Renal pelvis (tissue), 12 donors: Measurements from ENCODE around the gene RSPO1. TPM values are rescaled to one million over a fixed set of nuclear protein-coding genes. Genes with fewer than 3 reads are reported as not detected.
"Not testable (repeated sequence)": the region's sequence is repeated elsewhere in the genome, so short reads cannot be mapped to it uniquely, and the experiment has no call there.

ENCODE experiments used
- DNase-seq: peaks from one replicate; pipeline ENCODE4 v3.0.0-alpha.2; 2013
- long read RNA-seq, 16 experiments: transcript quantifications; one replicate each; lab custom pipeline, GENCODE V29; 2026
- polyA plus RNA-seq, 3 donors: library from polyadenylated mRNA; unstranded; fragments of 120-200 nt; gene quantifications; one replicate each; pipeline ENCODE4 v1.2.1, GENCODE V29; 2013; ENCODE audit not compliant: insufficient read length in 3 of 3

Gene RSPO1, protein sequence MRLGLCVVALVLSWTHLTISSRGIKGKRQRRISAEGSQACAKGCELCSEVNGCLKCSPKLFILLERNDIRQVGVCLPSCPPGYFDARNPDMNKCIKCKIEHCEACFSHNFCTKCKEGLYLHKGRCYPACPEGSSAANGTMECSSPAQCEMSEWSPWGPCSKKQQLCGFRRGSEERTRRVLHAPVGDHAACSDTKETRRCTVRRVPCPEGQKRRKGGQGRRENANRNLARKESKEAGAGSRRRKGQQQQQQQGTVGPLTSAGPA
- polyA plus RNA-seq = 1 to 10 TPM; 6.3 to 8.3 (median 7.9) TPM
- long read RNA-seq, donor 1, partial matches to known transcripts = 0 of 1 reads
- long read RNA-seq, donor 1, other reads (novel, unspliced or antisense) = 0 of 1 reads
- long read RNA-seq, donor 2, partial matches to known transcripts = 0 of 3 reads
- long read RNA-seq, donor 2, other reads (novel, unspliced or antisense) = 0 of 3 reads
- long read RNA-seq, donor 3, partial matches to known transcripts = 0 of 2 reads
- long read RNA-seq, donor 3, other reads (novel, unspliced or antisense) = 0 of 2 reads
- long read RNA-seq, donor 4 = 0 reads
- long read RNA-seq, donor 5 = 0 reads
- long read RNA-seq, donor 6, partial matches to known transcripts = 0 of 1 reads
- long read RNA-seq, donor 6, other reads (novel, unspliced or antisense) = 0 of 1 reads
- long read RNA-seq, donor 7, partial matches to known transcripts = 6 of 8 reads
- long read RNA-seq, donor 7, other reads (novel, unspliced or antisense) = 0 of 8 reads
- long read RNA-seq, donor 8, partial matches to known transcripts = 0 of 1 reads
- long read RNA-seq, donor 8, other reads (novel, unspliced or antisense) = 0 of 1 reads
- long read RNA-seq, donor 9, partial matches to known transcripts = 0 of 2 reads
- long read RNA-seq, donor 9, other reads (novel, unspliced or antisense) = 0 of 2 reads
- long read RNA-seq, donor 10, partial matches to known transcripts = 0 of 1 reads
- long read RNA-seq, donor 10, other reads (novel, unspliced or antisense) = 0 of 1 reads
- long read RNA-seq, donor 11, partial matches to known transcripts = 0 of 1 reads
- long read RNA-seq, donor 11, other reads (novel, unspliced or antisense) = 0 of 1 reads
- long read RNA-seq, donor 12, partial matches to known transcripts = 0 of 3 reads
- long read RNA-seq, donor 12, other reads (novel, unspliced or antisense) = 0 of 3 reads
- long read RNA-seq, donor 13 = 0 reads
- long read RNA-seq, donor 14 = 0 reads
- long read RNA-seq, donor 15, partial matches to known transcripts = 0 of 3 reads
- long read RNA-seq, donor 15, other reads (novel, unspliced or antisense) = 0 of 3 reads
- long read RNA-seq, donor 16 = 0 reads

DNA sequence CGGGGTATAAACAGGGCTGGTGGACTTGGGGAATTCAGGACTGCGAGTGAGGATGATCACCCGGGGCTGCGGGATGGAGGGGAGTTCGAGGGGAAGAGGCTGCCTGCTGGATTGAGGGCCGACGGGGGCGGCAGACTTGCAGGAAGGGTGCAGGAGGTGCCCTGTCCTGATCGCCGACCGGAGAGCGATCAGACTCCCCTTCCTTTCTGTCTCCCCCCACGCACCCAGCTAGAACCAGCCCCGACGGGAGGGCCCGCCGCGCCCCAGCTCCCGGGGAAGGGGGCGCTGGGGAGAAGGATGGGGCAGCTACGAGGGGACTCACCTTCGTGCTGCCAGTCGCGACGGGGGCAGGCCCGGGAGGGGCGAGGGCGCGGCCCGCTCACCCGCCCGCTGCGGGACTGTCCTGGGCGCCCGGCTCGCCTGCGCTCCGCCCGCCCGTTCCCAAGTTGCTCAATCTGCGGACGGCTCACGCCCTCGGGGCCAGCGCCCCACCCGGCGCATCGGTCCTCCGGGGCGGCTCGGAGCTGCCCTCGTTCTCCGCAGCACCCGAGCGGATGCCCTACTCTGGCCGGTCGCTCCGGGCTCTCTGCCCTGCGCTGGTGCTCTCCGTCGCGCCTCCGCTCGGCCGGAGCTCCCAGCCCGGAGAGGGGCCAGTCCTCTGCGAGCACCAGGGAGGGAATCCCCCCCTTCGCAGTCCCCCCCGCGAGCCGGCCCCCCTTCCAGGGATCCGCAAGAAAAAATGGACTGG lies at the start of gene RSPO1:
Gene RSPO1, minus strand, starts transcription at position 649 of the 748 bp plus-strand sequence. CDS start 5,231 bp downstream, outside the sequence.
- peak; percentile 66 for DNase-seq

DNA sequence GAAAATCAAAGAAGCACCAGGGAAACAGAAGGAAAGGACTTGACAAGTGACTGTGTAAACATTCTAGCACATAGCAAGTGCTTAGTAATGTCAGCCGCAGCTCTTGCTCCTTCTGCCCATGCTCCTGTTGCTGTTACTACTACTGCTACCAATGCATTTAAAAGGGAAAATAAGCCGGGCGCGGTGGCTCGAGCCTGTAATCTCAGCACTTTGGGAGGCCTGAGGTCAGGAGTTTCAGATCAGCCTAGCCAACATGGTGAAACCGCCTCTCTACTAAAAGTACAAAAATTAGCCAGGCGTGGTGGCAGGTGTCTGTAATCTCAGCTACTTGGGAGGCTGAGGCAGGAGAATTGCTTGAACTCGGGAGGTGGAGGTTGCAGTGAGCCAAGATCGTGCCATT lies 49.5 kb upstream of the RSPO1 start:
- DNase-seq = not testable (repeated sequence)

DNA sequence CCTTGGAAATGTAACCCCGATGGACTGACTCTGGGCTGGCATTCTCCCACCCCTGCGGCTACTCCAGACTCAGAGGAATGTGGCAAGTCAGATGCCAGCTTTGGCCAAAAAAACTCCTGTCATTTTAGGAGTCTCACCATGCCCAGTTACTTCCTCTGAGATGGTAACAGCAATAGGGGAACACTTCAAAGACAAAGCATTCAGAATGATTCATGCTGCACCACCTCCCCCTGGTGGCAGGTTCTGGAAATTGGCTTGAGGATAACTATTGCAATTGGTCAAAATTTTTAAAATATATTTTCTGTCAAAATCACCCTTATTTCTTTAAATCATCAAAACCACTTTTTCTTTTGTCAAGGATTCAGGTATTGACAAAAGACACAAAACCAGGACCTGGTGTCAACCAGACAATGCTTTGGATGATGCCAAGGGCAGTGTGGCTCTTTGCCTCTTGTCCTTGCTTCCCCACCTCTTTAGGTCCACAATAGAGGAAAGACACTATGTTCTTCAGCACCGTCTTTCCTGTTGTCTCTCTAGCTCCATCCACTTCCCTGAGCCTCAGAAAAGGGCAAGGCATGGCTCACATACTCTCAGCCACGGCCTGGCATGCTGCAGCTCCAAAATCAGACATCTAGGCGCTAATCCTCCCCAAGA lies 47.8 kb upstream of the RSPO1 start:
- peak; percentile 57 for DNase-seq

DNA sequence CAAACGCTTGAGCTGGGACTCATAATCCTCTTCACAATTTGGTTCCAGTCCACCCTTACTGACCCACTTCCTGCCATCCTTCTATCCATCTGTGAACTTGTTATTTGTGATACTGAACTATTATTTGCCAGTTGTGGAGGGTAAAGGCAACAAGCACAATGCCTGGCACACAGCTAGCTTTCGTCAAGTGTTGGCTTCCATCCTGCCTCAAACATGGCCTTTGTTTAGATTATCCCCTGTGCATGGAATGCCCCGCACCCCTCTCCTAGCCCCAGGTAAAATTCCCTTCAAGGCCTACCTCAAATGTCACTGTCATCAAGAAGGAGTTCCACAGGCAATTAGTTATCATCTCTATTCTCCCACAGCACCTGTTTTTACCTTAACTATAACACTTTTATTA lies 46.2 kb upstream of the RSPO1 start:
- no peak for DNase-seq

DNA sequence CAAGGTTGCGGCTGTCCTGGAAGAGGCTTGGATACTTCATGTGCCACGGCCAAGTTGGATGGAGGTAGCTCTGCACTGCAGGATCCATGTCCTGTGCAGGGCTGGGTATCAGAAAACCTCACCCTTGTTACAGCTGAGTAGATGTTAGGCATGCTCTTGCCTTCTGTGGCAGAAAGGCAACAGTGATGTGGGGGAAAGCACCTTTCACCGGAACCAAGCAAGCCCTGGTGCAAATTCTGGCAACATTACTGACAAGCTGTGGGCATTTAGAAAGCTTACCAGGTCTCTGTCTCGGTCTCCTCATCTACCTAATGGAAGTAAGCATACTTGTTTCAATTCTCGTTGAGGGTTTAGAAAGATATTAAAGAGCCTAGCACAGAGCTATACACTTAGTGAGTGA lies 43.1 kb upstream of the RSPO1 start:
- DNase-seq = no peak

DNA sequence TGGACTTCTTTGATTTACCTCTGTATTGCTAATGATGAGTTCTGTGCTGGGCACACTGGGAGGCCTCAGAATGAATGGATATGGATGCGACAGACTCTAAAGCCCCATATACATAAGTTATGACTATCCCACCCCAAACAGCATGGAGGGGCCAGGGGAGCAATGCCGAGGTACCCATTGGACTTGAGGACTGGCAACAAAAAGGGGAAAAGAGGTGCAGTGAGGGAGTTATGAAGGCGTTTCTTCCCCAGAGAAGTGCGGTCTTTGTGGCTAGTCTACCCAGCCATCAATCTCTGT lies 42.4 kb upstream of the RSPO1 start:
- no peak for DNase-seq

DNA sequence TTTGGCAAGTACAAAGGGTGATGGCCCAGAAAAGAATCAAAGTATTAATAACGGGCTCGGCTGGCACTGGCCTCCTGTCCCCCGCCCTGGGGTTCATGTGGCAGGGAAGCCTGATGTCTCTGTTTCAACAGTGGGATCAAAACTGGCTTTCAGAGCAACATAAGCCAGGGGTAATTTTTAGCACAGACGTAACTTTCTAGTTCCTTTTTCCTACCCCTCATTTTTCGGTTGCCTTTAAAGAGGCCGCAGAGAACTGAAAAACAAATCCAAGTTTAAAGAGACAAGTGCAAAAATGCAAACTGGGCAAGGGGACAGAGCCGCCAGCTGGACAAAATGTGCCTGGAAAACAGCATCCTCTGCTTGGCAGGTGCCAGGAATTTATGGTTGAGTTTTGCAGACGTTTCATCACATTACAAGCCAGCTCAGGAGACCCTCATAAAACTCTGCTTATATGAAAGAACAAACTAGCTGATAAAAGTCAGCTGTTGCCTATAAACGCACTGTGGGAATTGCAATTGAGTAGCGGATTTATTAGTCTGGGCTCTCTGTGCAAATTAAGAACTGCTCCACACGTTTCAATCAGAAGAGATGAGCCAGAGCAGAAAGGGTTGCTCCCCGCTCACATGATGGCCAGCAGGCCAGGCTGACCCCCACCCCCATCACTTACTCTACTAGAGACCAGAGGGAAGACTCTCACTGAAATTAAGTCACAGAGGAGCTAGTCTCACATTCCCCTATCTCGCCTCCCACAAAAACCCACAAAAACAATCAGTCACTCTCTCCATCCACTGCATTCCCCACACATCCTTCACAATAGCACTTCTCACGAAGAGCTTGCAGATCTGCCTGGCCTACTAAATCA lies 41.8 kb upstream of the RSPO1 start:
- DNase-seq = peak; percentile 82

DNA sequence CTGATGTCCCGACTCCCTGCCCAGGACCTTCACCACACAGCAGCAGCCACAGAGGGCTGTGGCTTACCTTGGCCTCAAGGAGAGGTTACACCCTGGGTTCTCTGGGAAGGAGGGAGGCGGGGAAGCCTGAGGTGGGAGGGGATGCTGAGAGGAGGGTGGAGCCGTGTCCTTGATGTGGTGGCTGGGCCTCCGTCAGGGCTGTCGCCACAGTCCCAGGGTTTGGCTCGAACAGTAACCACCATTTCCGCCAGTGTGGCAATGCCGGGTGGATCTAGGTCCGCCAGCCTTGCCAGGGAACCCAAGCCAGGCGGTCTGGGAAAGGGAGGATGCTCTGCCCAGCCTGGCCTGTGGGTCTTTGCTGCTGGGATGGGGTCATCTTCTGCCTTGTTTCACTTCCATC lies 39.2 kb upstream of the RSPO1 start:
- no peak for DNase-seq

DNA sequence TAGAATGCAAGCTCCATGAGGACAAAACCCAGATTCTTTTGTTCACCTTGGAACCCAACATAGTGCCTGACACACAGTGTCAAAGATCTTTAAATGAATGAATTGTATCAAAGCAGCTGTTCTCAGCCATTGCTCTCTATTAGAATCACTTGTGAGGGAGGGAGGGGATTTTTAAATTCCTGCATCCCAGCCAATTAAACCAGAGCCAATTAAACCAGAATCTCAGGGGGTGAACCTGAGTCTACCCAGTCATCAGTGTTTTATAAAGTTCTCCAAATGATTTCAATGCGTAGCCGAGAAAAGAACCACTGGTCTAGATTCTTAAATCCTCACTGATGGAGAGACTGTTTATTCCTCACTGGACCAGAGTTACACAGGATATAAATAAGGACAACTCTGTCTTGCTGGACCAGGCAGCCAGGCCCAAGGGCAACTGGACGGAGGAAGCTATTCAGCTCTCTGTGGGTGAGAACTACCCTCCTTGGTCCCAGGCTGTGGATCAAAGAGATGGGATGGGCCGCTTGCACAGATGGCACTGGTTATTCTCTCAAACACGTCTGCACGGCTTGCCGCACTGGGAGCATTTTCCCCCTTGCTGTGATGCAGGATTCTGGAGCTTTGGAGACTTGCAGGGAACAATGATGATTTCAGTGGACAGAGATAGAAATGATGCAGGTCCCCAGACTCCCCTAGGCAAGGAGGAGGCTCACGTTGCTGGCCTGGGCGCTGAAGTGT lies 37.6 kb upstream of the RSPO1 start:
- DNase-seq = no peak

DNA sequence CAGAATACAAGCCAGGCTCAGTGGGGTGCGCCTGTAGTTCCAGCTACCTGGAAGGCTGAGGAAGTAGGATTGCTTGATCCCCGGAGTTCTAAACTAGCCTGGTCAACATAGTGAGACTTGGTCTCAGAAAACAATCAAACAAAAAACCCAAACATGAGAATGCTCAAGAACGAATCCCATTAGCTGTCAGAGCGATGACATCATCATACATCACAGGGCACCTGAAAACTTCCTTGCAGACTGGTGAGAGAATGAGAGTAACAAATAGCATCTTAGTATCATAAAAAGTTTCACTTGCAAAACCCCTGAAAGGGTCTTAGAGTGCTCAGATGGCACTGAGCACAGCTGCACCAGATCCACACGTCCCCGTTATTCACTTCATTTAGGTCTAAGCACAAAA lies 36.6 kb upstream of the RSPO1 start:
- no peak for DNase-seq

DNA sequence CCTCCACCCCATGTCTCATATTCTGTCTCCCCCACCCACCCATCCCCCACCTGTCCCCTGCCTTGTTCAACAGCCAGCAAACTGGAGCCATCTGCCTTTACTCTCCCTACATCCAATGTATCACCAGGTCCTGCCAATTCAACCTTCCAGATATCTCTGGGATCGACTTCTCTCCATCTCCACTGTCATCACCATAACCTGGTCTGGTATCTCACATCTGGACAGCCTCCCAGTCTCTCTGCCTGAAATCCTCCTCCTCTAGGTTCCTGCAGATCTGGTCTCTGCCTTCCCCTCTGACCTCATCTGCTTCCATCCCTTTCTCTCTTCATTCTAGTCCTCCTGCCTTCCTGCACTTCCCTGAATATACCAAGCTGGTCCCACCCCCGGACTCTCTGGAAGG lies 35.4 kb upstream of the RSPO1 start:
- no peak for DNase-seq

DNA sequence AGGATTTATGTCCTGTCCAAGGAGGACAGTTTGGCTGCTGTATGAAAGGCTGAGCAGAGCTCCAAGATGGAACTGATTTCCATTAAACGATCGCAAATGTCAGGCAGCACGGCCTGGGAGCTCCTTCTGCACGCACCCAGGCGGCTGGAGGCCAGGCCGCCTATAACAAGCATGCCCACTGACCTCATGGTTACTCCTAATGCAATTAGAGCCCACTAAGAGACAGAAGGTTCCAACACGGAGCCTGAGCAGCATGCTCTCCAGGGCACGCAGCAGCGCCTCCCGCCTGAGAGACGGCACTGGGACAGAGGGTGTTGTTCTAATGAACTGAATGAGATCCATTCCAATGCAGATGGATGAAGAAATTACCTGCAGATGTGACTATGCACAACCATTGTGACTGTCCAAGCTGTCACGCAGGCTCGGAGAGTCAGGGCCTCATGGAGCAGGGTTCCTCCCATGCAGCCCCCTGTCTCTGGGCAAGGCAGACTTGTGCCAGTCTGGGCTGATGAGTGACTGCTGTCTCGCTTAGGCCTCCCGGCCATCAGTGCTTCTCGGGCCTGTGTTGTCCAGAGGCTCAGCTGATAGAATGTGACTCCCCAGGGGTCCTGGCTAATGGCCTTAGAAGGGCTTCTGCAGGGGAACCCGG lies 32.5 kb upstream of the RSPO1 start:
- no peak for DNase-seq

DNA sequence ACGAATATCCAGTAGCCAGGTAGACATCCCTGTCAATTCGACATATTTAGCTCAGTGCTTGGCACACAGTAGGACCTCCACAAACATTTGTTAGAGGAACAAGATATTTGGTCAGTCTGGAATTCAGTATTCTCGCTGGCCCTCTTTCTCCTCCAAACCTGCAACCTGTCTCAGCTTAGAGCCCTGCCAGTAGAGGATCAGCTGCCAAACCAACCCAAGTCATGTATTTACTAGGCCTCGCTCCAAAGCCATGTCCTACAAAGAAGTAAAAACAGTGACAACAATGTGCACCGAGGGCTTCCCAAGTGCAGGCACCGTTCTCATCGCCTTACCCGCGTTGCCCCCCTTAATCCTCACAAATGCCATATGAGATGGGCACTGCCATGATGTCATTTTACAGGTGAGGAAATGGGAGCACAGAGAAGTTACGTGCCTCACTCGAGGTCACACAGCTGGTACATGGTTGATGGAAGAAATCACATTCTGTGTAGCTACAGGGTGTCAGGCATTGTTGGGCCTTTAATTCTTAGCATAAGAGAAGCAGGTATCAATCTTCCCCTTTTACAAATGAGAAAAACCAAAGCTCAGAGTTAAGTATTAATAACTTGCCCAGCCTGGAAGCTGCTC lies 31.7 kb upstream of the RSPO1 start:
- no peak for DNase-seq

DNA sequence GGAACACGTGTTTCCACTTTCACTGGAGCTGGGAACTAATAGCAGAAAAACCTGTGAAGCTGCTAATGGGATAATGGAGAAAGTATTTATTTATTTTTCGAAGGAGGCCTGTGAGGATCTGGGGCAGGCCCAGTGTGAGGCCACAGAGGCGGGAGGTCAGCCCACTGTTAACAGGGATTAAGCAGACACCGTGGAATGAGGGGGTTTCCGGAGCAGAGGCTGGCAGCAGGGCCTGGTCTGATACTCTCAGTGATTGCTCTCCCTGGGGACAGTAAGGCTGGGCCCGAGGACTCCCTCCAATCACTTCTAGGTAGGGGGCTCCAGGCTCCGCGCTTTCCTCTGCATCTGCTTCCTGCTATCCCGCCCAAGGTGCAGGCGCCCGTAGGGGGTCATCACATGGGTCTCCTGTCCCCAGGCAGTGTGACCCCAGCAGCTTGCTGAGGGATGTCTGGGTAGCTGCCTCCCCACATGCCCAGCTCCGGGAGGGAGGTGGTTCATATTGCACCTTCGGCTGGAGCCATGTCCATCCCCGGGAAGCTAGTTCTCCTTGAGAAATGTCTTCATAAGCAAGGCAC lies 28.8 kb upstream of the RSPO1 start:
- DNase-seq = no peak

DNA sequence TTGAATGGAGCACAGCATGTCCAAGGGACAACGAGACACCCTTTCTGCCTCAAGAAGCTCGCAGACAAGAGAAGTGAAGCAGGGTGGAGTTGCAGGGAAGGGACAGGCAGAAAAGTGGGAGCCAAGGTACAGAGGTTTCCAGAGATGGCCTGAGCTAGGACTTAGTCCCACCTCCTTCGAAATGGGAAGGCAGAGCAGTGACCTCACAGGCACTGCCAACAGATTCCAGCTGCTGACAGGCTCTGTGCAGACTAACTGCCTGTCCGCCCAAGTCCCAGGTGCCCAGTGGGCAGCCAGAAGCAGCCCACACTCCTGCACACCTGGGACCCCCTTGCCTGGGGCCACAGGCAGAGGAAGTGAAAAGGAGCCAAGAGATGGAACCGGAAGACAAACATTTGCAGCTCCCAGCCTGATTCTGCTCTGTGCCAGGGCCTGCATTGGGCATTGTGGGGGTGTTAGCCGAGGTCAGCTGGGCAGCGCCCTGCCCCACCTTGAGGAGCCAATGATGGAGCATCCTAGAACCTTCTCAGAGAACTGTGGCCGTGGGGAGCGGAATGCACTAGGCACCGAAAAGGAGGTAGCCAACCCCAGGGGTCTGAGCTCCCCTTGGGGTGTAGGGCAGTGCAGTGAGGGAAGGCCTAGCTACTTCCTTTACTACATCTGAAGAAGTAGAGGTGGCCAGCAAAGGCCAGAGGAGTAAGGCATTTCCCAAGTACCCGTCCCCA lies 27.5 kb upstream of the RSPO1 start:
- DNase-seq = no peak

DNA sequence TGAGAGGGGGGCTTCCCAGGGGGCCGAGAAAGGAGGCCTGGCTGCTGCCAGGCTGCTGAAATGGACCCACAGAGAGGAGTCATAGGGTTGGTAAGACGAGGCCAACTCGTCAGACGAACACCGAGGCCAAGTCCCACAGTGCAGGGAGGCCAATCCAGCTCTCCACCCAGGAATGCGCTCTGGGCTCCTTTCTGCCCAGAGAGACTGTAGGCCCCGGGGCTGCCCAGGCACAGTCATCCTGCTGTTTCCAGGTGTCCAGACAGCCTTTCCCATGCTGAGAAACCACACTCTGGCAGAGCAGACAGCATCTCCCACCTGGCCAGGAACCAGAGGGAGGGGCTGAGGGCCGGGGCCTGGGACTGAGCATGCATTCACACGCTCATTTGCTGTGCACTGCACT lies 26.7 kb upstream of the RSPO1 start:
- DNase-seq = no peak

DNA sequence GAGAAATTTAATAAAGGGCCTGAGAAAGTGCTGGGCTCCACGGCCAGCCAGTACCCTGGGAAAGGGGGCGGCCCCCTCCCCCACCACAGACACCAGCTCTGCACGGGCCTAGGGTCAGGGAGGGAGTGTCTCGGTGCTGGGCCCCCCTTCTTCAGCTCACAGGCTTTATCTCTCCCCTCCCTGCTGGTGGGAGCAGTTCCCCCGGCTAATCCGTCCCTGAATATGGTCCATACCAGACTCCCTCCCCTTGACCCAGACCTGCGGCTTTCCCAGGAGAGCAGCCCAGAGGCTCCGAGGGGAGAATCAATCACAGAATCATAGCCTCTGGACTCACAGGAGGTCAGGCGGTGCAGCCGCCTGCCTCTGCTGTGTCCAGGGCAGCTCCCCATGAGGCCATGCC lies 26.0 kb upstream of the RSPO1 start:
- DNase-seq = no peak
